LoVo (cell line): ENCODE measurements around the gene EGF.
A peak's percentile ranks its signal among the peaks of the same experiment; 100 is the strongest.
"Not testable (repeated sequence)": the region's sequence is repeated elsewhere in the genome, so short reads cannot be mapped to it uniquely, and the experiment has no call there.

ENCODE experiments used
- DNase-seq: peaks from one replicate; pipeline ENCODE4 v3.0.0-alpha.2; 2016; ENCODE audit warnings: low spot score

The EGF gene

GRCh38 chr4:110034026-110034393 is 121.3 kb downstream of the EGF start:
- no peak for DNase-seq

- DNase-seq: not testable (repeated sequence)
These were observed 126.5 kb downstream of the EGF start for GRCh38 chr4:110039164-110039563.

GRCh38 chr4:110041735-110042134 is 129.1 kb downstream of the EGF start:
- peak; percentile 34 for DNase-seq

- no peak for DNase-seq
These were observed 130.1 kb downstream of the EGF start for GRCh38 chr4:110042545-110043517.

GRCh38 chr4:110046588-110047049 is 133.9 kb downstream of the EGF start:
- peak; percentile 3 for DNase-seq

GRCh38 chr4:110049951-110050925 is 137.6 kb downstream of the EGF start:
- DNase-seq: peak; percentile 43

- DNase-seq: no peak
These were observed 142.6 kb downstream of the EGF start for GRCh38 chr4:110055158-110055768.

GRCh38 chr4:110058677-110059076 is 146.0 kb downstream of the EGF start:
- DNase-seq: no peak

GRCh38 chr4:110059556-110060191 is 147.0 kb downstream of the EGF start:
- DNase-seq: peak; percentile 43

- no peak for DNase-seq
These were observed 148.4 kb downstream of the EGF start for GRCh38 chr4:110061076-110061475.
